ENCODE results near the gene LRPAP1.

DNA sequence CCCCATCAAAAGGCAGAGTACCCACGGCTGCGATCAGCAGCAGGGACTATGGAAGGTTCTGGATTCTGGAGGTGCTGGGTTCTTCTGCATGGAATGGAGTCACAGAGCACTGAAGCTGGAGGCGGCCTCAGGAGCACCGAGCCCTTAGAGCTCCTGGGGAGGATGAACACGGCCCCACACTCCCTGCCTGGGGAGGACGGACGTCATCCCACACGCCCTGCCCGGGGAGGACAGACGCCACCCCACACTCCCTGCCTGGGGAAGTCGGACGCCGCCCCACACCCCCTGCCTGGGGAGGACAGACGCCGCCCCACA, 9.9 kb downstream of the LRPAP1 start:
- TF ChIP-seq CTCF (IDR thresholded peaks at IDR 0.05; ENCODE audit: low read length) (no peak), EZH2 (IDR thresholded peaks at IDR 0.05; ENCODE audit: borderline replicate concordance, low read length) (no peak)

Measured in OCI-LY1 (cell line).